ENCODE results near the gene AOC1.

- TF ChIP-seq POLR2A (IDR thresholded peaks at IDR 0.05; ENCODE audit: low read depth) (no peak), CTCF (IDR thresholded peaks at IDR 0.05) (no peak), EP300 (IDR thresholded peaks at IDR 0.05) (no peak)
Measured at GRCh38 chr7:150856303-150857275, 4.3 kb downstream of the AOC1 start.
